HG03521 (cell line): Measurements from ENCODE around the gene USP24.
A peak's percentile ranks its signal among the peaks of the same experiment; 100 is the strongest.
"Not testable (repeated sequence)": the region's sequence is repeated elsewhere in the genome, so short reads cannot be mapped to it uniquely, and the experiment has no call there.

Source experiments
- ATAC-seq: cut with Tn5 transposase; IDR thresholded peaks from one replicate; pipeline ENCODE4 v1.9.1; 2021; ENCODE audit warnings: mild to moderate bottlenecking, moderate library complexity; ENCODE audit not compliant: unreplicated experiment

Gene USP24

GRCh38 chr1:55197099-55197498 lies 18.1 kb downstream of the USP24 start:
- no peak for ATAC-seq

- no peak for ATAC-seq
Observed at GRCh38 chr1:55196433-55197035, 18.6 kb downstream of the USP24 start.

- peak; percentile 55 for ATAC-seq
Observed at GRCh38 chr1:55195521-55196233, 19.5 kb downstream of the USP24 start.

GRCh38 chr1:55194851-55195250 lies 20.3 kb downstream of the USP24 start:
- ATAC-seq: no peak

GRCh38 chr1:55192093-55192492 lies 23.1 kb downstream of the USP24 start:
- no peak for ATAC-seq

GRCh38 chr1:55191219-55191952 lies 23.8 kb downstream of the USP24 start:
- not testable (repeated sequence) for ATAC-seq

GRCh38 chr1:55190109-55190508 lies 25.1 kb downstream of the USP24 start:
- ATAC-seq: no peak

- no peak for ATAC-seq
Observed at GRCh38 chr1:55188909-55189308, 26.3 kb downstream of the USP24 start.

- ATAC-seq: no peak
Observed at GRCh38 chr1:55185832-55186231, 29.3 kb downstream of the USP24 start.

GRCh38 chr1:55184859-55185258 lies 30.3 kb downstream of the USP24 start:
- ATAC-seq: no peak

- no peak for ATAC-seq
Observed at GRCh38 chr1:55181666-55182065, 33.5 kb downstream of the USP24 start.

- ATAC-seq: no peak
Observed at GRCh38 chr1:55180075-55180670, 35.0 kb downstream of the USP24 start.

GRCh38 chr1:55179177-55179835 lies 35.9 kb downstream of the USP24 start:
- no peak for ATAC-seq

- ATAC-seq: no peak
Observed at GRCh38 chr1:55172687-55173086, 42.5 kb downstream of the USP24 start.

GRCh38 chr1:55172272-55172671 lies 42.9 kb downstream of the USP24 start:
- ATAC-seq: no peak

- no peak for ATAC-seq
Observed at GRCh38 chr1:55171694-55172093, 43.5 kb downstream of the USP24 start.

- ATAC-seq: no peak
Observed at GRCh38 chr1:55170426-55170825, 44.7 kb downstream of the USP24 start.

- ATAC-seq: no peak
Observed at GRCh38 chr1:55169126-55169525, 46.0 kb downstream of the USP24 start.

- ATAC-seq: no peak
Observed at GRCh38 chr1:55168353-55168752, 46.8 kb downstream of the USP24 start.

- ATAC-seq: no peak
Observed at GRCh38 chr1:55167224-55167871, 47.8 kb downstream of the USP24 start.

- ATAC-seq: no peak
Observed at GRCh38 chr1:55164906-55165305, 50.3 kb downstream of the USP24 start.
